GM18858 (cell line): ENCODE results near the gene RCCD1.
A peak's percentile ranks its signal among the peaks of the same experiment; 100 is the strongest.

Source experiments
- ATAC-seq: cut with Tn5 transposase; IDR thresholded peaks from one replicate; pipeline ENCODE4 v1.9.1; 2021; ENCODE audit not compliant: unreplicated experiment

RCCD1 gene

DNA sequence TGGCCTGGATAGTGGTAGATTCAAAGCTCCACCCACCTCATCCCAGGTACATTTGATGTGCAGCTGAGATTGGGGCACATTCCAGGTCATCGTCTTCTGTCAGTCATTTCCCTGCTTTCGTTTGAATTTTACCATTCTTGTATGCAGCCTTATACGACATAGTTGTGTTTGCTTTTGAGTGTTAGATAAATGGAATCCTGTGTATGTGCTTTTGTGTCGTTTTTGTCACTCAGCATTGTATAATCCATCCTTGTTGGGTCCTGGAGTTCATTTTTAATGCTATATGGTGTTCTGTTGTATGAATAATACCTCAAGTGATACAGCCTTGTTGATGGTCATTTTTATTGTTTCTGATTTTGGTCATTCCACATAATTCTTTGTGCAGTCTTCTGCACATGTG, 7.3 kb downstream of the RCCD1 start:
- ATAC-seq = no peak

DNA sequence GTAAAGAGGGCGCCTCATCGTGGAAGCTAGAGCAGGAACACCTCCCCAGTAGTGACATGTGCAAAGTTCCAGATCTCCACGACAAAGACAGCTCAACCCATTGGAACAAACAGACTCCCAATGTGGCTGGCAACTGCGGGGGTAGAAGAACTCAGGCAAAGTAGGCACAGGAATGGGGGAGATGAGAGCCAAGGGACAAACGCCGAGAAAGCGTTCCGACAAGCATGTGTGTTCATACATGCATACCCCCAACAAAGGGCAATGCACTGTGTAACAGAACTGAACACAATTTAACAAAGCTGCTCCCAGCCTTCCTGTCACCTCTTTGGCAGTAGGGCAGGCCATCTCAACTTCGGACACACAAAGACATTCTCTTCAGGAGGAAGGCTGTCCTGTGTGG, 11.6 kb downstream of the RCCD1 start:
- ATAC-seq = no peak

DNA sequence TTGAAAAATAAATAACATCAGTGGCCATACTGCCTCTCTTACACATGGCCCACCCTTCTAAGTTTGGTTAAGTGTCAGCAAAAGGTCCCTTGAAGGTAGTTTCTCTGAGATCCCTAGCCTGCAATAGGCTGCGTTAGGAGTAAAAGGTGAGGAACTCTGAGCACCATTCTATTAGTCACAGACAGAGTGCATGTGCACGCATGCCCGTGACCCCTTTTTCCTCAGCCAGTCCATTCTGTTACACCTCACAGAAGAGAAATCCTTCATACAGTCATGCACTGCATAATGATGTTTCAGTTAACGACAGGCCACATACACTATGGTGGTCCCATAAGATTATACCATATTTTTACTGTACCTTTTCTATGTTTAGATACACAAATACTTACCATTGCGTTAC, 12.5 kb downstream of the RCCD1 start:
- ATAC-seq = no peak

DNA sequence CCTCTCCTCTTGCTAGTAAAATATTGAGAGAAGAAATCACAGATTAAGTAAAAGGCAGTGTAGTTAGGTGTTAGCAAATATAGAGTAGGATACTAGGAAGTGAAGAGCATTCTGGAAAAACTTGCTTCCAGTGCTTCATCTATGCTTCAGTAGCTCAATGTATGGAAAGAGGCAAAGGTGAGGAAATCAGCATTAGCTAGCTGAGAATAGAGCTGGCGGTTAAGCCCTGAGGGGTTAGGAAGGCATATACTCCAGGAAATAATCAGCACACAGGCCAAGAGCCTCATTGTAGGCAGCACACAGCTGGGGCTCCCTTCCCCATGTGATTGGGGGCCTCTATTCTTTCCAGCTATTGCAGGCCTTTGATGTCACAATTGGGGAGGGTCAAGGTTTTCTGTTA, 13.8 kb downstream of the RCCD1 start:
- no peak for ATAC-seq

DNA sequence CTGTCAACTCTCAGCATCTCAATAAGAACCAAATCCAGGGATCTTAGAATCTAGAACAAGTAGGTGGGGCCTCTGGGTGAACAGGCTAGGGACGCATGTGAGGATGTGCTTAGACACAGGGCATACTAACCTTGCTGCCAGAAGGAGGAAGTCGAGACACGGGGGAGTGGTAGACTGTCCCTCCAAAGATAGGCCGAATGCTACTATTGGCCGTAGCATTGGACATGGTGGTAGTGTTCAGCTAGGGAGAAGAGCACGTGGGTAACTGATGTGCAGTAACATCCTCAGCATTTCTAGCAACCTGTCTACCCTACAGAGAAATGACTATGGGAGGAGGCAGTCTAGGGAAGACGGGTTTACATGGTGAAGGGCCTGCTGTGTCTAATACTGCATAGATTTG, 15.6 kb downstream of the RCCD1 start:
- ATAC-seq = no peak

DNA sequence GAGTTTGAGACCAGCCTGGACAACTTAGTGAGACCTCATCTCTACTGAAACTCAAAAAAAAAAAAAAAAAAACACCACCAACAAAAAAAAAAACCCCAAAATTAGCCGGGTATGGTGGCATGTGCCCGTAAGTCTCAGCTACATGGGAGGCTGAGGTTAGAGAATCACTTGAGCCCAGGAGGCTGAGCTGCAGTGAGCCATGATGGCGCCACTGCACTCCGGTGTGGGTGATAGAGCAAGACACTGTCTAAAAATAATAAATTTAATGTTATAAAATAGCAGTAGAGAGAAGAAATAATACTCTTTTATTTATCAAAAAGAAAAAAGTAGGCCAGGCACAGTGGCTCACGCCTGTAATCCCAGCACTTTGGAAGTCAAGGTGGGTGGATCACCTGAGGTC, 17.4 kb downstream of the RCCD1 start:
- ATAC-seq = no peak

DNA sequence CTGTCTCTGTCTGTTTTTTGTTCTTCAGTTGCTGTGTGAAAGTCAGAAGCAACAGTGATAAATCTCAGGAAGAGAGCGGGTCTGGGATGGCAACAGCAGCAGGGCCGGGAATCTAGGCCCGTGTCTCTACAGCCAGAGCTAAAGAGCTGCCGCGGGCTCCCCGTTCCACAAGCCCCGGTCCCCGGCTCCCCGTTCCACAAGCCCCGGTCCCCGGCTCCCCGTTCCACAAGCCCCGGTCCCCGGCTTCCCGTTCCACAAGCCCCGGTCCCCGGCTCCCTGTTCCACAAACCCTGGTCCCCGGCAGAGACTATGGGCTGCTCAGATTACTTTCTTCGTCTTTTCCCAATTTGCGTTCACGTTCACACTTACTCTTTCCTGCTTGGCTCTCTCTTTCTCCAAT, 19.5 kb downstream of the RCCD1 start:
- no peak for ATAC-seq

DNA sequence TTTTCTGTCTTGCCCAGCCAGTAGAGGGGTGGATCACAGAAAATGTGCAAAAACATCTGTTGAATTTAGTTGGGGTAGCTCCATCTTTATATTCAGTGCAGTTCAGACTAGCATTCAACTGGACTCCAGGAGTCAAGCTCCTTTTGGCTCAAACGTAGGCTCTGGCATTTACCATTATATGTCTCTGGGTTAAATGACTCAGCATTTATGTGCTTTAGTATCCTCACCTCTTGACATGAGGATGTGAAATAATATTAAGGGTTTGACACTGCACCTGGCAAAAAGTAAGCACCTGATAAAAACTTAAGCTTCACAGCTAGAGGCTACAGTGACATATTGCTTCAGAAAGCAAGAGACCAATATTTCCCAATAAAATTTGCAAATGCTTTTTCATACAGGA, 24.9 kb downstream of the RCCD1 start:
- ATAC-seq = no peak

DNA sequence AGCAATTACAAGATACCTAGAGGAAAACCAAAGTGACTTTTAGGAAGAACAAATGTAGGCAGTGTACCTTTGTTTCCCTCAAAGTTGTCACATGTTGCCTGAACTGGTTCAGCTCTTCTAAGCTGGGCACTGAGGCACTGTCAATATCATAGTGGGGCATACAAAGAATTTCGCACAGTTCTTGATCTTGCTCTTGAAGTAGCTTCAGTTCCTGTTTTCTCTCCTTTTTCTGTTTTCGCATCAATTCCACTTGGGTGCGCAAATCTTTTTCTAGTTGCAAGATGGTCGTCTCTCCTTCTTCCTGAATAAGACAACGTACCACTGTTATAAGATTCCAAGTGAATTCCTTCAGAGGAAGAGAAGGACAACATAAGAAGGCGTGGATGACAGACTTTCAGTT, 27.0 kb downstream of the RCCD1 start:
- peak; percentile 80 for ATAC-seq

DNA sequence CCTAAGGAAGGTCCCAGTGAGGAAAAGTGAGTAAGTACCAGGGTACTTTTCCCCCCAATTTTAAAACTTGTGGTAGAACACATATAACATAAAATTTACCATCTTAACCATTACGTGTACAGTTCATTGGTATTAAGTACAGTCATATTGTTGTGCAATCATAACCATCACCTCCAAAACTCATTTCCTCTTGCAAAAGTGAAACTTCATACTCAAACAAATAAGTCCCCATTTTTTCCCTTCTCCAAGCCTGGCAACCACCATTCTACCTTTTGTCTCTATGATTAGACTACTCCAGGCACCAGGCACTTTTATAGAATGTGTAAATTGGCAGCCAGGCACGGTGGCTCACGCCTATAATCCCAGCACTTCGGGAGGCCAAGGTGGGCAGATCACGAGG, 27.5 kb downstream of the RCCD1 start:
- ATAC-seq = peak; percentile 31

DNA sequence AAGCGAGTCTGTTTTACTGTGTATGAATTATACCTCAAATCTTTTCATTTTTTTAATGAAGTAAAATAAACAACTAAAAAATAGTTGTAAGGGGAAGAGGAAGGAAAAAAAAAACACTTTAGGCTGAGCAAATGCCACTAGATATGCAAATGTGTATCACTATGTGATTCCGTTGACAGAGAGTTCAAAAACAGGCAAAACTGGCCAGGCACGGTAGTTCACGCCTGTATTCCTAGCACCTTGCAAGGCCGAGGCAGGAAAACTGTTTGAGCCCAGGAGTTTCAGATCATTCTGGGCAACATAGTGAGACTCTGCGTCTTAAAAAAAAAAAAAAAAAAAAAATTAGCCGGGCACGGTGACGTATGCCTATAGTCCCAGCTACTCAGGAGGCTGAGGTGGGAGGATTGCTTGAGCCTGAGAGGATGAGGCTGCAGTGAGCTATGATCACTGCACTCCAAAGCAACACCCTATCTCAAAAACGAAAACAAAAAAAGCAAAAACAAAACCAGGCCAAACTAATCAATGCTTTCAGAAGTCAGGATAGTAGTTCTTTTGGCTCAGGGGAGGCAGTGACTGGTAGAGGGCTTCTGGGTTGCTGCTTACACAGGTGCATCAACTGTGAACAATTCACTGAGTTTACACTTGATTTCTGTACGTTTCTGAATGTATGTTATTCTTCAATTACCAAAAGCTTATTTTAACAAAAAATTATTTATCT, 32.3 kb downstream of the RCCD1 start:
- ATAC-seq = peak; percentile 68

DNA sequence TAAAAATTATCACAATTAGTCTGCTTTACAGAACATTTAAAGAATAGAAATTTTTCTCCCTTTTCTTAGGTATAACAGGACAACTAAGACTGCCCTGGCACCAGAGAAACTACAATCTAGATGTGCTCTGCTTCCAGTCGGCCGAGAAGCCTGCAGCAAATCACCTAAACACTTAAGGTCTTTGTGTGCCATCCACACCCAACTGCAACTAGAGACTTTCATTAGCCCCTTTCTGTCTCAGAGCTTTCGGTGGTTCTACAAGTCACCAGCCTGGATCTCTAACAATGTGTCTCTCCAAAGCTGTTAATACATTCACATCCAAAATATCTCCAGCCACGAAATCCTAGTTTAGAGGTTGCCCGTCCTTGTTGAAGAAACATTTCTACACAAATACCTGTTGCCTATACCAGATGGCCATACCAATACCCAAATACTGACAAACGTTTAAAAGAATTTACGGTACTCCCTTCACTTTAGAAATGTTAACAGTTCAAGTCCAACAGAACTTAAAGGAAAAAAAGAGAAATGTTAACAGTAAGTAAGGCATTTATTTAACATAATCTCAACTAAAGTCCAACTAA, 33.0 kb downstream of the RCCD1 start:
- ATAC-seq = no peak

DNA sequence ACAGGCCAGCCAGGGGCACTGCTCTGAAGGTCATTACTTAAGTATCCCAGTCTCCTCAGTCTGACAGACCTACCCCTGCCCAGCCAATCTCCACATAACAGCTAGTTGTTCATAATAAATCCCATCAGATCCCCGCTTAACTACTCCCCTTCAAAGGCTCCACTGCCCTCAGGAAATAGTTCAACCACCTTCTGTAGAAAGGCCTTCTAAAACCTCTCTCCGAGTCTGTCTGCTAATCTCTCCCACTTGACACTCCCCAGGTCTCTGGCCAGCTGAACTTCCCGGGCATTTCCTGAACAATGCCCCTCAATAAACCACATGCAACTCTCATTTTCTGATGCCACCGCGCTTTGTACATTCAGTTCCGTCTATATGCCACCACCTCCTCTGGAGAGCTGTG, 33.6 kb downstream of the RCCD1 start:
- no peak for ATAC-seq

DNA sequence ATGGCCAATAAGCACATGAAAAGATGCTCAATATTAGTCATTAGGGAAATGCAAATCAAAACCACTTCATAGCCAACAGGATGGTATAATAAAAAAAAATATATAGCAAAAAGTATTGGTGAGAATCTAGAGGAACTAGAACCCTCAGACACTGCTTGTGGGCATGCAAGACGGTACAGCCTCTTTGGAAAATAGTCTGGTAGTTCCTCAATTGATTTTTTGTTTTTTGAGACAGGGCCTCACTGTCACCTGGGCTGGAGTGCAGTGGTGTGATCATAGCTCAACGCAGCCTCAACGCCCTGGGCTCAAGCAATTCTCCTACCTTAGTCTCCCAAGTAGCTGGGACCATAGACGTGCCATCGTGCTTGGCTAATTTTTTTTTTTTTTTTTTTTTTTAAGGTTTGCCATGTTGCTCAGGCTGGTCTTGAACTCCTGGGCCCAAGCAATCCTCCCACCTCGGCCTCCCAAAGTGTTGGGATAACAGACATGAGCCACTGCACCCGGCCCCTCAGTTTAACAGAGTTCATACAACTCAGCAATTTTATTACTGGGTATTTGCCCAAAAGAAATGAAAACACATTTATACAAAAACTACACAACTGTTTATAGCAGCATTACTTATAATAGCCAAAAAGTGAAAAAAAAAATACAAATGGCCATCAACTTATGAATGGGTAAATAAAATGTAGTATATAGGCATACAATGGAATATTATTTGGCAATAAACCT, 34.5 kb downstream of the RCCD1 start:
- no peak for ATAC-seq

DNA sequence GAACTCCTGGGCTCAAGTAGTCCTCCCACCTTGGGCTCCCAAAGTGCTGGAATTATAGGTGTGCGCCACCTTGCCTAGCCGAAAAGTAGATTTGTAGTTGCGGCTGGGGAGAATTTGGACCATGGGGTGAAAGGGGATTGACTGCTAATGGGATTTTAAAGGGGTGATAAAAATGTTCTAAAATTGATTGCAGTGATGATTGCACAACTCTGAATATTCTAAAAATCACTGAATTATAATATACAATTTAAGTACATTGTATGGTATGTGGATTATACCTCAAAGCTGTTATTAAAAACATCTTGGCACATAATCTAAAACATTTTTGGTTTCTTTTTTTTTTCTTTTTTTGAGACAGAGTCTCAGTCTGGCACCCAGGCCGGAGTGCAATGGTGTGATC, 35.8 kb downstream of the RCCD1 start:
- no peak for ATAC-seq

DNA sequence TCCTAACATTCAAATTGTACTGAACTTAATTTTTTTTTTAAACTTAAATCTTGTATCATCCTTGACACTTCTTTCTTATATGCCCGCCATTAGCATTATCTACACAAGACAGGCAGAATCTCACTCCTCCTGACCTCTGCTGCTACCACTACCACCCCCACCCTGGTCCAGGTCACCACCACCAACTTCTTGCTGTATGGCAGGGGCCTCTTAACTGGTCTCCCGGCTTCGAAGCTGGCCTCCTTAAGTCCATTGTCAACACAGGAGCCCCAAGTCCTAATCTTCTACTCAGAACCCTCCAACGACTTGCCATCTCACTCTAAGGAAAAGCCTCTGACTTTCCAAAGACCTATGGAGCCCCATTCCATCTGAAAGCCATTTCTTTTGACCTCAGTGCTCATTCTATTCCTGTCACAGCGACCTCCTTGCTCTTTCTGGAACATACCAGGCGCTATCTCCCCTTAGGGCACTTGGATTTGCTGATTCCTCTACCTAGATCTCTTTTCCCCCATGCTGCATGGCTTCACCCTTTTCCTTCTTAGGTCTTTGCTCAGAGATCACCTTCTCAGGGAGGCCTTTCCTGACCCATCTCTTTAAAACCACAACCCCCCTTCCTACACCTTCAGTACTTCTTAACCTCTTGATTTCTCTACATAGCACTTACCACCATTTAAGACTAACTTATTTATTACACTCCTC, 37.1 kb downstream of the RCCD1 start:
- ATAC-seq = no peak

DNA sequence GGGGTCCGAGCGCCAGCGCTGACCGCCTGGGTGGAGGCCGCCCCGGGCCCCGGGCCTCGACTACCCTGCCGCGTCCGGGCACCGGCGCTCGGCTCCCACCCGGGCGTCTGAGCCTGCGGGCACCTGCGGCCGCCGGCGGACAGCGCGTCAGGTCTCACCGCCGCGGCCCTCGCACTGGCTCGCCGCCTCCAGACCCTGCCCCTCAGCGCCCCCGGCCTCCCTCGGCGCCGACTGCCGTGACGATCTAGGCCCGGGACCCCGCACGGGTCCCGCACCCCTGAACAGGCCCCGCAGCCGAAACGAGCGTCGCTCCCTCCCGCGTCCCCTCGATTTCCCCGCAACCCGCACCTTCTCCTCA, 39.4 kb downstream of the RCCD1 start:
- no peak for ATAC-seq

DNA sequence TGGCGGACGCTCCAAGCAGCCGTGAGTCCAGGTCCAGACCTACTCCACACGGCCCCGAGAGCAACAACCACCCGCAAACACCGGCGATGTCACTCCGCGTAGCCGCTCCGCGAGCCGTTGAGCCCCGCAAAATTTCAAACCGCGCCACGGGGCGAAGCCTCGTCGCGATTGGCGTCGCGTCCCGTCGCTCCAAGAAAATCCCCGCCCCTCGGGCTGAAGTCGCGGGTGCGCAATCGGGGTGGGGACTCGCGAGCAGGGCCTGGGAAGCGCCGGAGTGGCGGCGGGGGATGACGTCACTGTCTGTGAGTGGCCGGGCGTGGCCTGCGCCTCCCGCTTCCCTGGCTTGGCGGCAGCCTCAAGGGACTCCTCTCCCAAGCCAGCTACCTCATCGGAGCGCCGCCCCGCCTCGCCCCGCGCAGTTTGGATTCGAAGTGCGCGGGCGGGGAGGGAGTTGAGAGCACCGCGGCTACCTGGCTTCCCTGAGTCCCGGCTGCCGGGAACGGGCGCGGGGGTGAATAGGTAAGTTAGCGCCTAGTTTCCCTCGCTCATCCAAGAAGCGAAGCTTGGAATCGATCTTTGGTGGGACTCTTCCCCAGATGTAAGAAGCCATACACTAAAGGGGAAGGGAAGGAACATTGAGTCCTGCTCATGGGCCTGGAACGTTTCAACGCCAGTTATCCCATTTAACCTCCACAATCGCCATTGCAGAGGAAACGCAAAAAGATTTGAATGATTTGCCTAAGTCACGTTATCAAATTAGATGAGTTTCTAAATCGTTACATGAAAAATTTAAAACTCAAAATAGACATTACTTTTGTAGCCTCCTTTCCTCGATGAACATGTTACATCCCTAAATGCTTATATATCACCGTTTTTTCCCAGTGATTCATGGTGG, 40.0 kb downstream of the RCCD1 start, which contains the start of gene PRC1:
PRC1 (minus strand) TSS at position 119 of the 895 bp plus-strand sequence; CDS start at position 1, 118 bp downstream.
- ATAC-seq = peak; percentile 87

DNA sequence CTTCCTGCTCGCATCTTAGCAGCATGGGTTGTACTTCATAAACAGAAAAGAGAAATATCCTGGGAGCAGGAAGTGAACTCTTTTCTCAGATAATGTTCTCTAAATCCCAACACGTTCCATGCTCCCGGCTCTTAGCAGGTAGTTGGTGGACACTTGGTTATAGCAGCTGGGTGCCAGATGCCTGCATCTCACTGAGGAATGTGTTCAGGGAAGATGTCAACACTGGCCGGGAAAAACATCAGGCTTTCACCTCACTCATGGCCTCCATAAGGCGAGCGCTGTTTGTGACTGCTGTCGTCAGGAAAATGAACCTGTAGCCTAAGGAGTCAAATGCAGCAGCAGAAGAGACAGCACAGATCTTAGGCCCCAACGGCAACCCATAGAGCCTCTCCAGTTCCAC, 44.1 kb downstream of the RCCD1 start:
- ATAC-seq = no peak

DNA sequence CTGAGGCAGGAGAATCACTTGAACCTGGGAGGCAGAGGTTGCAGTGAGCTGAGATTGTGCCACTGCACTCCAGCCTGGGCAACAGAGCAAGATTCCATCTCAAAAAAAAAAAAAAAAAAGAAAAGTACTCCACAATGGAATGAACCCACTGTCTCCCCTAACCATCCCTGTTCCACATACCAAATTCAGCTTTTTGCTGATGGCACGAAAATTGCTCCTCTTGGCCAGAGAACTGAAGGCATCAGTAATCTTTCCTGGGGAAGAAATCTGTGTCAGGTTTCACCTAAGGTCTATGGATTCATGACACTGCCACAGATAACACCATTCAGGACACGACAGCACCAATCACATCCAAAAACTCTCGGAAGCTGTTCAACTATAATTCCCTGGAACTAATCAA, 46.5 kb downstream of the RCCD1 start:
- ATAC-seq = no peak

DNA sequence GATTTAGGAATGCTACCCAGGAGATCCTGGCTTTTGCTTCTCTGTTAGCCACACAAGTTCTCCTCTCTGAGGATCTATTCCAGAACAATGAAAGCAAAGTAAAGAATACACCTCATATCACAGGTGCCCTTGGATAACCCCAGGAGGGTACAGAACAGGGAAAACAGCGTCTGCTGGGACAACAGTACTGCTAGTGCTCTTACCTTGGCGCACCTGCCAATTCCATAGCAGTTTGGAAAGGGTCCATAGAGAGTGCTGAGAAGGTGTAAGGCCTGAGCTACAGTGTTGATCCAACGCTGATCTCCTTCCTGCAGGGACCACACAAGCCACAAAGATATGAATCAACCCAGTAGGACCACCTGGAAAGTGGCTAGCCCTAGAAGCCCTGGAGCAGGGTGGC, 52.6 kb downstream of the RCCD1 start:
- no peak for ATAC-seq
